ENCODE measurements around the gene AFG1L. TPM values are rescaled to one million over a fixed set of nuclear protein-coding genes. Genes with fewer than 3 reads are reported as not detected.

AFG1L gene
- total RNA-seq, 1 donor = 4.0 TPM

GRCh38 chr6:108434222-108434621 is 139.4 kb downstream of the AFG1L start:
- H3K4me1 ChIP-seq (ENCODE audit: insufficient read depth, low read length) = no peaks in the 10 kb centered on the region
- H3K9me3 ChIP-seq (ENCODE audit: low read depth, low read length) = no peaks in the 10 kb centered on the region
- DNase-seq (ENCODE audit: insufficient read length, low spot score, missing footprints) = no peak
- no peak overlapping the region for H3K4me2 ChIP-seq (ENCODE audit: insufficient read depth, low read length)
- TF ChIP-seq CTCF (IDR thresholded peaks at IDR 0.05; ENCODE audit: extremely low read depth, low read depth, low read length) = no peak
- H3K27ac ChIP-seq (ENCODE audit: low read depth, low read length) = no peak overlapping the region
- no peaks in the 10 kb centered on the region for H3K27me3 ChIP-seq (ENCODE audit: insufficient read depth, low read length)
- H3K4me3 ChIP-seq (ENCODE audit: insufficient read depth, low read length) = no peak overlapping the region
- no peaks in the 10 kb centered on the region for H4K20me1 ChIP-seq (ENCODE audit: insufficient read depth, low read length)
- no peaks in the 10 kb centered on the region for H3K79me2 ChIP-seq (ENCODE audit: insufficient read depth, low read length)
- H3K36me3 ChIP-seq (ENCODE audit: insufficient read depth, low read length) = no peaks in the 10 kb centered on the region
- no peak overlapping the region for H2AFZ ChIP-seq (ENCODE audit: low read length)

DNA sequence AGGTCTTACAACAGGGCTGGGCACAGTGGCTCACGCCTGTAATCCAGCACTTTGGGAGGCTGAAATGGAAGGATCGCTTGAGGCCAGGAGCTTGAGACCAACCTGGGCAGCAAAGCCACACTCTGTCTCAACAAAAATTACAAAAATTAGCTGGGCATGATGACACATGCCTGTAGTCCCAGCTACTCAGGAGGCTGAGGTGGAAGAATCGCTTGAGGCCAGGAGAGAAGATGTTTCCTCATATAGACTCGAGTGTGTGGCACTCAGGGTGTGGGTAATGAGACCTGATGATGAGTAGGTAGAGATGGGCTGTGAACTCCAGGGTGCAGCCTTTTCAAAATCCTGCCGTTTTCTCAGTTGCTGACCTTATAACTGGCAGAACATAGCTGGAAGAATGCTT is 140.5 kb downstream of the AFG1L start:
- Histone ChIP-seq H2AFZ (ENCODE audit: low read length) (no peak overlapping the region), H3K27me3 (ENCODE audit: insufficient read depth, low read length) (no peaks in the 10 kb centered on the region), H3K4me2 (ENCODE audit: insufficient read depth, low read length) (no peak overlapping the region), H4K20me1 (ENCODE audit: insufficient read depth, low read length) (no peaks in the 10 kb centered on the region), H3K4me3 (ENCODE audit: insufficient read depth, low read length) (no peak overlapping the region), H3K79me2 (ENCODE audit: insufficient read depth, low read length) (no peaks in the 10 kb centered on the region), H3K27ac (ENCODE audit: low read depth, low read length) (no peak overlapping the region), H3K36me3 (ENCODE audit: insufficient read depth, low read length) (no peaks in the 10 kb centered on the region), H3K4me1 (ENCODE audit: insufficient read depth, low read length) (no peaks in the 10 kb centered on the region), H3K9me3 (ENCODE audit: low read depth, low read length) (no peaks in the 10 kb centered on the region)
- TF ChIP-seq CTCF (IDR thresholded peaks at IDR 0.05; ENCODE audit: extremely low read depth, low read depth, low read length) = no peak
- DNase-seq (ENCODE audit: insufficient read length, low spot score, missing footprints) = no peak

GRCh38 chr6:108436771-108437170 is 141.9 kb downstream of the AFG1L start:
- no peak overlapping the region for H3K27ac ChIP-seq (ENCODE audit: low read depth, low read length)
- H3K4me2 ChIP-seq (ENCODE audit: insufficient read depth, low read length) = no peak overlapping the region
- no peak overlapping the region for H3K4me3 ChIP-seq (ENCODE audit: insufficient read depth, low read length)
- no peaks in the 10 kb centered on the region for H3K9me3 ChIP-seq (ENCODE audit: low read depth, low read length)
- H3K79me2 ChIP-seq (ENCODE audit: insufficient read depth, low read length) = no peaks in the 10 kb centered on the region
- H3K4me1 ChIP-seq (ENCODE audit: insufficient read depth, low read length) = no peaks in the 10 kb centered on the region
- DNase-seq (ENCODE audit: insufficient read length, low spot score, missing footprints) = no peak
- no peak for TF ChIP-seq CTCF (IDR thresholded peaks at IDR 0.05; ENCODE audit: extremely low read depth, low read depth, low read length)
- H2AFZ ChIP-seq (ENCODE audit: low read length) = no peak overlapping the region
- no peaks in the 10 kb centered on the region for H3K27me3 ChIP-seq (ENCODE audit: insufficient read depth, low read length)
- no peaks in the 10 kb centered on the region for H4K20me1 ChIP-seq (ENCODE audit: insufficient read depth, low read length)
- no peaks in the 10 kb centered on the region for H3K36me3 ChIP-seq (ENCODE audit: insufficient read depth, low read length)

GRCh38 chr6:108437821-108438220 is 143.0 kb downstream of the AFG1L start:
- H4K20me1 ChIP-seq (ENCODE audit: insufficient read depth, low read length) = no peaks in the 10 kb centered on the region
- H3K27ac ChIP-seq (ENCODE audit: low read depth, low read length) = no peak overlapping the region
- H3K27me3 ChIP-seq (ENCODE audit: insufficient read depth, low read length) = no peaks in the 10 kb centered on the region
- H3K9me3 ChIP-seq (ENCODE audit: low read depth, low read length) = no peaks in the 10 kb centered on the region
- no peaks in the 10 kb centered on the region for H3K79me2 ChIP-seq (ENCODE audit: insufficient read depth, low read length)
- no peaks in the 10 kb centered on the region for H3K4me1 ChIP-seq (ENCODE audit: insufficient read depth, low read length)
- DNase-seq (ENCODE audit: insufficient read length, low spot score, missing footprints) = no peak
- H3K36me3 ChIP-seq (ENCODE audit: insufficient read depth, low read length) = no peaks in the 10 kb centered on the region
- no peak for TF ChIP-seq CTCF (IDR thresholded peaks at IDR 0.05; ENCODE audit: extremely low read depth, low read depth, low read length)
- no peak overlapping the region for H3K4me2 ChIP-seq (ENCODE audit: insufficient read depth, low read length)
- no peak overlapping the region for H2AFZ ChIP-seq (ENCODE audit: low read length)
- no peak overlapping the region for H3K4me3 ChIP-seq (ENCODE audit: insufficient read depth, low read length)
